Natural killer cell (primary cell): ENCODE measurements around the gene EHMT1. TPM values are rescaled to one million over a fixed set of nuclear protein-coding genes. Genes with fewer than 3 reads are reported as not detected.

ENCODE experiments used
- ATAC-seq, 3 donors: fragments of 150-1000 bp in 2 of 3; fragments of 200-7000 bp in 1 of 3; cut with Tn5 transposase; 1 replicate in 1 of 3; 2 replicates in 2 of 3; pipeline ENCODE4 v1.10.0; 2021; ENCODE audit warnings: mild to moderate bottlenecking in 2 of 3, moderate library complexity in 2 of 3
- DNase-seq, 2 donors: peaks; one replicate each; pipeline versions ENCODE4 v3.0.0 to v3.0.0-alpha.2; 2013 to 2021; ENCODE audit warnings: mixed read lengths in 1 of 2
- H3K27ac ChIP-seq: one replicate; pipeline ENCODE4 v1.5.1; 2013; ENCODE audit warnings: mild to moderate bottlenecking, low read length
- H3K27me3 ChIP-seq: one replicate; pipeline ENCODE4 v1.6.1; 2013; ENCODE audit warnings: low read length; ENCODE audit not compliant: control insufficient read depth, insufficient read depth
- H3K36me3 ChIP-seq: one replicate; pipeline ENCODE4 v1.6.1; 2013; ENCODE audit warnings: low read length; ENCODE audit not compliant: control insufficient read depth, insufficient read depth
- H3K4me1 ChIP-seq: one replicate; pipeline ENCODE4 v1.6.1; 2013; ENCODE audit warnings: low read length; ENCODE audit not compliant: control insufficient read depth, insufficient read depth
- H3K4me3 ChIP-seq: one replicate; pipeline ENCODE4 v1.5.1; 2013; ENCODE audit warnings: low read length
- H3K9me3 ChIP-seq: one replicate; pipeline ENCODE4 v1.6.1; 2013; ENCODE audit warnings: low read length; ENCODE audit not compliant: control insufficient read depth, insufficient read depth
- H3K27ac Mint-ChIP-seq, 2 donors: one replicate each; pipeline ENCODE4 v1.8.0; 2022; ENCODE audit warnings: mild to moderate bottlenecking in 2 of 2, mixed read lengths in 2 of 2, moderate library complexity in 1 of 2
- H3K27me3 Mint-ChIP-seq, 2 donors: one replicate each; pipeline ENCODE4 v1.8.0; 2022; ENCODE audit warnings: low read depth in 2 of 2, mixed read lengths in 2 of 2
- H3K36me3 Mint-ChIP-seq: one replicate; pipeline ENCODE4 v1.8.0; 2022; ENCODE audit warnings: mixed read lengths
- H3K4me1 Mint-ChIP-seq, 2 donors: one replicate each; pipeline ENCODE4 v1.8.0; 2022; ENCODE audit warnings: mixed read lengths in 2 of 2
- H3K4me3 Mint-ChIP-seq: one replicate; pipeline ENCODE4 v1.8.0; 2022; ENCODE audit warnings: mild to moderate bottlenecking, moderate library complexity, mixed read lengths
- H3K9me3 Mint-ChIP-seq, 2 donors: one replicate each; pipeline ENCODE4 v1.8.0; 2022; ENCODE audit warnings: mixed read lengths in 2 of 2
- WGBS: methylation state at CpG from one replicate; pipeline ENCODE4 v1.1.7; 2013; ENCODE audit warnings: missing lambda C conversion rate; ENCODE audit not compliant: insufficient coverage; 5-methylcytosine and 5-hydroxymethylcytosine counted together
- intact Hi-C: fragments of 100-400 bp; cut with micrococcal nuclease; formaldehyde crosslinking; loops from one replicate; pipeline ENCODE4 v1.14.2; 2022
- total RNA-seq, 4 donors: library from RNA; stranded (reverse); fragments of 120-200 nt in 1 of 4; gene quantifications; one replicate each; pipeline versions ENCODE4 v1.2.3 to v1.2.4, GENCODE V29; 2013 to 2022
- TF ChIP-seq, protein P1 (sequence below): fragments of 200-600 bp; IDR thresholded peaks from one replicate; pipeline ENCODE4 v1.8.0; 2022; ENCODE audit warnings: antibody characterized with exemption

Gene EHMT1
- total RNA-seq, 3 donors from 2014 or later (not counting 1 experiment from before 2014, with no cell fraction given), result 173 to 200 (median 176) TPM

DNA sequence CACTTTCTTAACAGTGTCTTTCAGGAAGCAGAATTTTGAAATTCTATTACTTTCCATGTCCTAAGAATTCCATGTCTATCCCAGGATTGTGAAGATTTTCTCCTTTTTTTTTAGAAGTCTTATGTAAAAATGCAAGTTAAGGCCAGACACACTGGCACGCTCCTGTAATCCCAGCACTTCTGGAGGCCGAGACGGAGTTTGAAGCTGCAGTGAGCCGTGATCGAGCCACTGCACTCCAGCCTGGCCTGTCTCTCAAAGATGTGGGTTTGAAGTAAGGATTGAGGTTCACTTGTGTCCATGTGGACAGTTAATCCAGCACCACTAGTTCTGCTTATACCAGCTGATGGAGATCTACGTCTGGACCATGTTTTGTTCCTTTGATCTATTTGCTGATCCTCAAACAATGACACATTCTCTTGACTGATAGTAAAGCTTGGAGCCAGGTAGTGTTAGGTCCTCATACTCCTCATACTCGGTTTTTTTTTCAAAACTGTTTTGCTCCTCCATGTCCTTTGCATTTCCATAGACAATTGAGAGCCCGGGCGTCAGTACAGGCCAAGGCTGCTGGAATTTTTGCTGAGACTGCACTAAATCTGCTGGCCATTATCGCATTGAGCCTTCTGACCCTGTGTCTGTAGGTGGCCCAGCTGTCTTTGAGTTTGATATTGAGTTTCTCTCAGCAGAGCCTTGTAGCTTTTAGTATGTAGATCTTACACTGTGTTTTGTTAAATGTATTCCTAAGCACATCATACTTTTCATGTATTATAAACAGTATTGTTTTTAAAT, 205.4 kb downstream of the EHMT1 start:
- Histone ChIP-seq H3K27ac (no peak overlapping the region), H3K27me3 (no peaks in the 10 kb centered on the region), H3K36me3 (peaks cover 39% of the 10 kb centered on the region), H3K4me3 (no peak overlapping the region), H3K9me3 (no peaks in the 10 kb centered on the region), H3K4me1 (no peaks in the 10 kb centered on the region)
- Mint-ChIP-seq H3K4me3 (no peak overlapping the region), H3K9me3 (no peaks in the 10 kb centered on the region), H3K27me3 (no peaks in the 10 kb centered on the region), H3K27ac (no peak overlapping the region), H3K36me3 (peaks cover 8% of the 10 kb centered on the region), H3K4me1 (peaks cover 7 to 8% of the 10 kb centered on the region in 2 donors)
- ATAC-seq, result no peak
- 95% methylated on average over 10 of the region's 10 CpGs for WGBS
- intact Hi-C loops, result no loop called here
- TF ChIP-seq, protein P1, sequence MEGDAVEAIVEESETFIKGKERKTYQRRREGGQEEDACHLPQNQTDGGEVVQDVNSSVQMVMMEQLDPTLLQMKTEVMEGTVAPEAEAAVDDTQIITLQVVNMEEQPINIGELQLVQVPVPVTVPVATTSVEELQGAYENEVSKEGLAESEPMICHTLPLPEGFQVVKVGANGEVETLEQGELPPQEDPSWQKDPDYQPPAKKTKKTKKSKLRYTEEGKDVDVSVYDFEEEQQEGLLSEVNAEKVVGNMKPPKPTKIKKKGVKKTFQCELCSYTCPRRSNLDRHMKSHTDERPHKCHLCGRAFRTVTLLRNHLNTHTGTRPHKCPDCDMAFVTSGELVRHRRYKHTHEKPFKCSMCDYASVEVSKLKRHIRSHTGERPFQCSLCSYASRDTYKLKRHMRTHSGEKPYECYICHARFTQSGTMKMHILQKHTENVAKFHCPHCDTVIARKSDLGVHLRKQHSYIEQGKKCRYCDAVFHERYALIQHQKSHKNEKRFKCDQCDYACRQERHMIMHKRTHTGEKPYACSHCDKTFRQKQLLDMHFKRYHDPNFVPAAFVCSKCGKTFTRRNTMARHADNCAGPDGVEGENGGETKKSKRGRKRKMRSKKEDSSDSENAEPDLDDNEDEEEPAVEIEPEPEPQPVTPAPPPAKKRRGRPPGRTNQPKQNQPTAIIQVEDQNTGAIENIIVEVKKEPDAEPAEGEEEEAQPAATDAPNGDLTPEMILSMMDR, result no peak
- DNase-seq, result no peak

DNA sequence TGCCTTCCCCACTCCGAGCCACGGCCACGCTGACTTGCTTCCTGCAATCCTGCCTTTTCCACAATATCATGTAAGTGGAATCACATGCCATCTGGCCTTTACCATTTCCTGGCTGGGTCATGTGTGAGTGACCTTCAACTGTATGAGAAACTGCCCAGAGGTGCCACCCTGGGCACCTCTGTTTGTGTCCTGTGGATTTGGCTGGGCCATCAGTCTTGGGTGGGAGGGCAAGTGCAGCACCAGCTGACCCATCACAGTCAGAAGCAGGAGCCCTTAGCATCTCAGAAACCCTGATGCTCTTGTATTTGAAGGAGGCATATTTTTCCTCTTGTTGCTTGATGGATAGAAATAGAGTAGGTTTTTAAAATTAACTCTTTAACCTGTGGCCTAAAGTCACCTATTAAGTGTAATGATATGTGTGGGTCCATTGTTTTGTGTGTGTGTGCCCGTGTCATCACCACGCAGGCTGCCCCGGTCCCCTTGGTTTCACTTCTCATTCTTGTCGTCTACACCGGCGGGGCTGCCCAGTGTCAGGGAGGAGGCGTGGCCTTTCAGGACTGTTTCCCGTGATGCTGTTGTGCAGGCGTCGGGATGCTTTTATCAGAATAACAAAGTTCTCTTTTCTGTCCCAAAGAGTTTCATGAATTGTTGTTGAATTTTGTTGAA, 206.7 kb downstream of the EHMT1 start:
- 84% methylated on average over 13 of the region's 13 CpGs for WGBS
- Histone ChIP-seq H3K27ac (no peak overlapping the region), H3K4me3 (no peak overlapping the region), H3K27me3 (no peaks in the 10 kb centered on the region), H3K36me3 (peaks cover 37% of the 10 kb centered on the region), H3K4me1 (no peaks in the 10 kb centered on the region), H3K9me3 (no peaks in the 10 kb centered on the region)
- no peaks in the 10 kb centered on the region for H3K9me3 Mint-ChIP-seq
- intact Hi-C loops, result no loop called here
- no peak overlapping the region for H3K4me3 Mint-ChIP-seq
- no peak for ATAC-seq
- H3K27ac Mint-ChIP-seq, result peak overlapping the region in 1 of 2 donors; percentile 15
- H3K36me3 Mint-ChIP-seq, result peaks cover 8% of the 10 kb centered on the region
- H3K27me3 Mint-ChIP-seq, result no peaks in the 10 kb centered on the region
- TF ChIP-seq, protein P1, result no peak
- H3K4me1 Mint-ChIP-seq, result peaks cover 8 to 12% of the 10 kb centered on the region in 2 donors
- DNase-seq, result no peak

GRCh38 chr9:137827908-137828526, 209.2 kb downstream of the EHMT1 start:
- Mint-ChIP-seq H3K27me3 (no peaks in the 10 kb centered on the region), H3K9me3 (no peaks in the 10 kb centered on the region), H3K27ac (no peak overlapping the region), H3K4me3 (no peak overlapping the region), H3K36me3 (peaks cover 8% of the 10 kb centered on the region), H3K4me1 (peaks cover 8 to 12% of the 10 kb centered on the region in 2 donors)
- no peaks in the 10 kb centered on the region for H3K27me3 ChIP-seq
- TF ChIP-seq, protein P1, result no peak
- no peaks in the 10 kb centered on the region for H3K4me1 ChIP-seq
- no peak overlapping the region for H3K27ac ChIP-seq
- H3K9me3 ChIP-seq, result no peaks in the 10 kb centered on the region
- peaks cover 43% of the 10 kb centered on the region for H3K36me3 ChIP-seq
- no peak overlapping the region for H3K4me3 ChIP-seq
- ATAC-seq, result no peak
- 96% methylated on average over 20 of the region's 20 CpGs for WGBS
- DNase-seq, result no peak
- intact Hi-C loops, result no loop called here
